PFSK-1 (cell line): ENCODE results near the gene TNFSF12.

Source experiments
- POLR2AphosphoS5 ChIP-seq: IDR thresholded peaks from 2 replicates; pipeline ENCODE4 v1.6.1; 2012; ENCODE audit warnings: low read depth, mild to moderate bottlenecking, control low read depth, low read length, moderate library complexity
- REST ChIP-seq, 2 experiments: IDR thresholded peaks; 2 replicates each; pipeline versions ENCODE4 v1.6.1 to v1.8.0; 2011 to 2012; ENCODE audit warnings: low read depth in 2 of 2, low read length in 2 of 2, control low read depth in 1 of 2, inconsistent platforms in 1 of 2, mild to moderate bottlenecking in 1 of 2, moderate library complexity in 1 of 2; ENCODE audit not compliant: insufficient read depth in 1 of 2
- SIN3A ChIP-seq: IDR thresholded peaks from 2 replicates; pipeline ENCODE4 v1.6.1; 2012; ENCODE audit warnings: mild to moderate bottlenecking, low read length, moderate library complexity, borderline replicate concordance; ENCODE audit not compliant: insufficient read depth
- TAF1 ChIP-seq: IDR thresholded peaks from 2 replicates; pipeline ENCODE4 v1.6.1; 2012; ENCODE audit warnings: low read length, control low read depth, borderline replicate concordance; ENCODE audit not compliant: insufficient read depth

DNA sequence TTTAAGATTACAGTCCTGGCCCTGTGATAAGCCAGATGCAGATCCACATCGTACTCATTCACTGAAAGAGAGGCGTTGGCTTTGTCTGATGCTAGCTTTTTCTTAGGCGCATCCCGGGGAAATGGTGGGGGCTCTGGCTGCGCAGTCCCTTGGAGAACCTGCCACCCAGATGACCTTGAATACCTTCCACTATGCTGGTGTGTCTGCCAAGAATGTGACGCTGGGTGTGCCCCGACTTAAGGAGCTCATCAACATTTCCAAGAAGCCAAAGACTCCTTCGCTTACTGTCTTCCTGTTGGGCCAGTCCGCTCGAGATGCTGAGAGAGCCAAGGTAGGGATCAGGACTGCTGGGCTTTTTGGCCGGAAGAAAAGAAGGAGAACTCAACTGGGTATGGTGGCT lies 40.7 kb upstream of the TNFSF12 start:
- TF ChIP-seq POLR2AphosphoS5 (no peak), REST (IDR thresholded peaks at IDR 0.05; ENCODE audit: insufficient read depth in 1 of 2, low read depth in 2 of 2, low read length in 2 of 2) (no peak), TAF1 (no peak), SIN3A (no peak)
